Measurements from ENCODE around the gene ERICH6.

The ERICH6 gene

GRCh38 chr3:150703756-150704344, at the start of gene ERICH6:
Gene ERICH6 (minus strand): TSS chr3:150703920. CDS start chr3:150703898, 22 bp downstream.
- DNase-seq (ENCODE audit: low read depth in 2 of 2, low spot score in 1 of 2) = peak; percentile 29 to 49

GRCh38 chr3:150751781-150752263, 48.1 kb upstream of the ERICH6 start:
- DNase-seq (ENCODE audit: low read depth in 2 of 2, low spot score in 1 of 2) = no peak

- DNase-seq (ENCODE audit: low read depth in 2 of 2, low spot score in 1 of 2) = no peak
These were observed 45.5 kb upstream of the ERICH6 start for GRCh38 chr3:150749255-150749654.

GRCh38 chr3:150748684-150749047, 44.9 kb upstream of the ERICH6 start:
- no peak for DNase-seq (ENCODE audit: low read depth in 2 of 2, low spot score in 1 of 2)

GRCh38 chr3:150747886-150748683, 44.4 kb upstream of the ERICH6 start:
- no peak for DNase-seq (ENCODE audit: low read depth in 2 of 2, low spot score in 1 of 2)

GRCh38 chr3:150746791-150747590, 43.3 kb upstream of the ERICH6 start:
- no peak for DNase-seq (ENCODE audit: low read depth in 2 of 2, low spot score in 1 of 2)

- DNase-seq (ENCODE audit: low read depth in 2 of 2, low spot score in 1 of 2) = no peak
These were observed 42.1 kb upstream of the ERICH6 start for GRCh38 chr3:150745832-150746231.

GRCh38 chr3:150744919-150745211, 41.1 kb upstream of the ERICH6 start:
- DNase-seq (ENCODE audit: low read depth in 2 of 2, low spot score in 1 of 2) = no peak

- no peak for DNase-seq (ENCODE audit: low read depth in 2 of 2, low spot score in 1 of 2)
These were observed 40.6 kb upstream of the ERICH6 start for GRCh38 chr3:150744041-150744918.

- no peak for DNase-seq (ENCODE audit: low read depth in 2 of 2, low spot score in 1 of 2)
These were observed 39.8 kb upstream of the ERICH6 start for GRCh38 chr3:150743508-150743907.

GRCh38 chr3:150742679-150743078, 39.0 kb upstream of the ERICH6 start:
- DNase-seq (ENCODE audit: low read depth in 2 of 2, low spot score in 1 of 2) = no peak

GRCh38 chr3:150742141-150742523, 38.4 kb upstream of the ERICH6 start:
- DNase-seq (ENCODE audit: low read depth in 2 of 2, low spot score in 1 of 2) = no peak

- DNase-seq (ENCODE audit: low read depth in 2 of 2, low spot score in 1 of 2) = no peak
These were observed 37.9 kb upstream of the ERICH6 start for GRCh38 chr3:150741497-150742140.

GRCh38 chr3:150740733-150741496, 37.2 kb upstream of the ERICH6 start:
- DNase-seq (ENCODE audit: low read depth in 2 of 2, low spot score in 1 of 2) = no peak

- DNase-seq (ENCODE audit: low read depth in 2 of 2, low spot score in 1 of 2) = no peak
These were observed 36.3 kb upstream of the ERICH6 start for GRCh38 chr3:150739877-150740645.

- DNase-seq (ENCODE audit: low read depth in 2 of 2, low spot score in 1 of 2) = no peak
These were observed 35.6 kb upstream of the ERICH6 start for GRCh38 chr3:150739200-150739863.

GRCh38 chr3:150738688-150739087, 35.0 kb upstream of the ERICH6 start:
- DNase-seq (ENCODE audit: low read depth in 2 of 2, low spot score in 1 of 2) = no peak

- DNase-seq (ENCODE audit: low read depth in 2 of 2, low spot score in 1 of 2) = no peak
These were observed 34.4 kb upstream of the ERICH6 start for GRCh38 chr3:150737874-150738679.

Data from stimulated activated CD8-positive, alpha-beta memory T cell treated with anti-CD3 and anti-CD28 coated beads, Interleukin-4, amount 100 ng/mL, for 4 hours (primary cell).